LNCAP (cell line): ENCODE data around the gene SUCO.

Source experiments
- TF ChIP-seq, protein P1 (sequence below): fragments of 450-650 bp; IDR thresholded peaks from 2 replicates; pipeline ENCODE4 v1.5.1; 2017; ENCODE audit warnings: mild to moderate bottlenecking

Gene SUCO

DNA sequence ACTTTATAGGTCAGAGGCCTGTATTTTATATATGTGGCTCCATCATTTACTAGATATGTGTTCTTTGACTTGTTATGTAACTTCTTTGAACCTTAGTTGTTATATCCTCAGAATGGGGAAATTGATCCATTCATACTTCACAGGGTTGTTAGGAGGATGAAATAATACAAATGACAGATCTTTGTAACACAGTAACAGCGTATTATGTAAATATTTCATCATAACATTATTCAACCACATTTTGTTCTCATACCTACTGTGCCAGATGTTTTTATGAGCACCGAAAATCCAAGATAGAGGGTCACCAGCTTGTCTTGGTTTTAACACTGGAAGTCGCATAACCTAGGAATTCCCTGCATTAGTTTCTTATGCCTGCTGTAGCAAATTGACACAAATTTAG, 3.3 kb downstream of the SUCO start:
- TF ChIP-seq, protein P1, sequence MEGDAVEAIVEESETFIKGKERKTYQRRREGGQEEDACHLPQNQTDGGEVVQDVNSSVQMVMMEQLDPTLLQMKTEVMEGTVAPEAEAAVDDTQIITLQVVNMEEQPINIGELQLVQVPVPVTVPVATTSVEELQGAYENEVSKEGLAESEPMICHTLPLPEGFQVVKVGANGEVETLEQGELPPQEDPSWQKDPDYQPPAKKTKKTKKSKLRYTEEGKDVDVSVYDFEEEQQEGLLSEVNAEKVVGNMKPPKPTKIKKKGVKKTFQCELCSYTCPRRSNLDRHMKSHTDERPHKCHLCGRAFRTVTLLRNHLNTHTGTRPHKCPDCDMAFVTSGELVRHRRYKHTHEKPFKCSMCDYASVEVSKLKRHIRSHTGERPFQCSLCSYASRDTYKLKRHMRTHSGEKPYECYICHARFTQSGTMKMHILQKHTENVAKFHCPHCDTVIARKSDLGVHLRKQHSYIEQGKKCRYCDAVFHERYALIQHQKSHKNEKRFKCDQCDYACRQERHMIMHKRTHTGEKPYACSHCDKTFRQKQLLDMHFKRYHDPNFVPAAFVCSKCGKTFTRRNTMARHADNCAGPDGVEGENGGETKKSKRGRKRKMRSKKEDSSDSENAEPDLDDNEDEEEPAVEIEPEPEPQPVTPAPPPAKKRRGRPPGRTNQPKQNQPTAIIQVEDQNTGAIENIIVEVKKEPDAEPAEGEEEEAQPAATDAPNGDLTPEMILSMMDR: no peak

DNA sequence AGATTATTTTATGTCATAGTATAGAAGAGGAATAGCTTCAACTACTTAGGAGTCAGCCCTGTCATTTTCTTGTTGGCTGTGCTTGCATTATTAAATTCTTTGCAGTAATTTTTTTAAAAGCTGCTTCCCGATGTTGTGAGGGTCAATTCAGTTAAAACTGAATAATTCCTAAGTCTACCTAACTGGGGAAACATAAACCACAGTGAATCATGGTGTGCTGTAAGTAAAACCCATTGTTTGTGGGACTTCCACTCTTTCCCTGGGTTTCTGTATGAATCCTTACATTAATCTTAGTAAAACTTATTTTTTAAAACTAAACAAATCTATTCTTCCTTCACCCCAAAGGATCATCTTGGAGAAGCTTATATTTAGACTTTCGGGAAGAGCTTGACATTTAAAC, 4.4 kb downstream of the SUCO start:
- TF ChIP-seq, protein P1: no peak

DNA sequence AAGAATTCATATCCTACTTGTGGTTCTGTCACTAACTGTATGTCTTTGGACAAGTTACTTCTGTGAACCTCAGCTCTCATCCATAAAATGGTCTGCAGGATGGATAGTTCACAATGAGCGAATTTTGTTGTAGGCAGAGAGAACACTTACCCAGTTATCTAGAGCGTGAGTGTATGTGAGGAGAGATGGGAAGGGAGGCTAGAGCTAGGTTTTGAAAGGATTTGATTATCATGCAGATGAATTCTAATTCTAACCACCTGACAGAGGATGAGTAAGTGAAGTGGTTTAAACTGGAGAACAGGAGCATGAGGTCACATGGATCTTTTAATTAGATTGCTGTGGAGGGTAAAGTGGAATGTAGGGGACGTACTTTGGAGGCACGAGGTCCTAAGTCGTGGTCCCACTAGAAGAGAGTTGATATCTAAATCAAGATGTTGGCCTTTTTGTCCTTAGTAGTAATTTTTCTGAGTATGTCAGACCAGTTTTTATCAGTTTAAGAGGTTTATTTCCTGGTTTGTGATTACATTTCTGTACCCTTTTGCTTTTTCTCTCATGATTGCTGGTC, 5.0 kb downstream of the SUCO start:
- TF ChIP-seq, protein P1: no peak

DNA sequence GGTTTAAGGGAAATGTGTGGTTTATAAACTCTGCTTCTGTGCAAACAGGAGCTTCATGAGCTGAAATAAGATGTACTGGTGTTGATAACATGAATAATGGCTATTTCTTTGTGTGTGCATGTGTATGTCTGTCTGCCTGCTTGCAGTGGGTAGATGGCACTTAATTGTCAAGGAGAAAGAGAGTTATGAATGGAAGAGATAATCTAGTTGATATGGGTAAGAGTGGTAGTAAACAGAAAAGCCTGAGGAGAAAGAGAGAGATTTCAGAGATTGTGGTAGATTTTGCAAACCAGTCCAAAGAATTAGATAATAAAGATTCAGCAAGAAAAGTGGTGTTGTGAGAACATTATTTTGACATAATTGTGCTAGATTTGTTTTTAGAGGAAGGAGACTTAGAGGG, 7.7 kb downstream of the SUCO start:
- TF ChIP-seq, protein P1: no peak

DNA sequence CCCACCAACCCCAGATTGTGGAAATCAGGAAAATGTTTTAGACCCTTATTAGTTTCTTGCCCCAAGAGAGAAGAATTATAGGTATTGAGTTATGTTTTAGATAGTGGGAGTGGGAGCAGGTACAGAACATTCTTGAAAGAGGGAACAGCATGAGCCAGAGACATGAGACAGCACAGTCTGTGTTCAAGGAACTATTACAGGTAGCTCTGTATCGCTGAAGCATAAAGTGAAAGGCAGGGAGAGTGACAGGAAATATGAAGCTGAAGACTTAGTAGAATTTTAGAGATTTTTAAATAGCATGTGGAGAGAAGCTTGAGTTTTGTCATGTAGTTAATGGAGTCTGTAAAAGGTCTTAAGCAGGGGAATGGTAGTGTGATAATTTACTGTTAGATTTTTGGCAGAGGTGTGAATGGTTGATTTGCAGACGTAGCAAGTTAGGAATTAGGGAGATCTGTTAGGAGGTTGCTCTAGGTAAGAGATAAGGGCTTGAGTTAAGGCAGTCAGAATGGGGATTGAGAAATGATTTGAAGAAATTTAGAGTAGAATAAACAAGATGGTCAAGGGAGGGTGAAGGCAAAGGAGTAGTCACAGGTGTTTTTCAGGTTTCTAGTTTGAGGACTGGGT, 11.6 kb downstream of the SUCO start:
- TF ChIP-seq, protein P1: no peak

DNA sequence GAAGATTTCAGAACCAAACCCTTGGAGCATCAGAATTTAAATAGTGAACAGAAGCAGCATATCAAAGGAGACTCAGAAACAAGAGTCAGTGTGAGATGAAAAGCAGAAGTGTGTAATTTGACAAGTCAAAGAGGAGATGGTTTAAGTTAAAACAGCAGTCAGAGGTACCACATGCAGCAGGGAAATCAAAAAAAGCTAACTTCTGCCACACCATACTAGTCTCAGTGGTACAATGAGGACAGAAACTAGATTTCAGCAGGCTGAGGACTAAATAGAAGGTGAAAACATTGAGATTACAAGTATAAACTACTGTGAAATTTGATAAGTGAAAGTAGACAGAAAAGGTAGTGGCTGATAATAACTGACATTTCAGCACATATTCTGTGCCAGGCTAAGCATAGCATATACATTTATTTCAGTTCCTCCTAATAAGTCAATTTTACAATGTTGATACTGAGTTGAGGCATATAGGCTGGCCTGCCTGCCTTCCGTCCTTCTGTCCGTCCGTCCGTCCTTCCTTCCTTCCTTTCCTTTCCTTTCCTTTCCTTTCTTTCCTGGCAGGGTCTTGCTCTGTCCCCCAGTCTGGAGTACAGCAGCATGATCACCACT, 12.6 kb downstream of the SUCO start:
- TF ChIP-seq, protein P1: no peak

DNA sequence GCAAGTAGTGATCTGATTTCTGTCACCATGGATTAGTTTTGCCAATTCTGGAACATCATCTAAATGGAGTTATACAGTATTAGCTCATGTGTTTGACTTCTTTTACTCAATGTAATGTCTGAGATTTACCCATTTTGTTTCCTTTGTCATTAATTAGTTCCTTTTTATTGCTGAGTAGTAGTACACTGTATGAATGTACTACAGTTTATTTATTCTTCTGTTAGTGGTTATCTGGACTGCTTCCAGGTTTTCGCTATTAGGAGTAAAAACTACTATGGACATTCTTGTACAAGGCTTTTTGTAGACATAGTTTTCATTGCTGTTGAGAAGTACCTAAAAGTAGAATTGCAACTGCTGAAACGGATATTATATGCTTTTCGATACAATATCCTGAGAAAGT, 14.1 kb downstream of the SUCO start:
- TF ChIP-seq, protein P1: no peak
